ENCODE measurements around the gene ACBD4. TPM values are rescaled to one million over a fixed set of nuclear protein-coding genes. Genes with fewer than 3 reads are reported as not detected.

The ACBD4 gene
- total and polyA plus RNA-seq, 4 donors: 4.4 to 51.4 (median 44.9) TPM

GRCh38 chr17:45146592-45146889 lies 11.1 kb downstream of the ACBD4 start:
- Histone ChIP-seq H3K9me3 (ENCODE audit: control insufficient read depth in 4 of 4, low read length in 3 of 4) (no peaks in the 10 kb centered on the region), H3K27ac (ENCODE audit: low read depth in 1 of 2, low read length in 2 of 2) (peak overlapping the region; percentile 99), H3K36me3 (ENCODE audit: control insufficient read depth in 4 of 4, insufficient read depth in 3 of 4, low read depth in 1 of 4, low read length in 3 of 4) (no peaks in the 10 kb centered on the region), H3K9ac (ENCODE audit: low read depth in 1 of 2, low read length in 2 of 2) (peak overlapping the region in 1 of 2 donors; percentile 87), H3K27me3 (ENCODE audit: control insufficient read depth in 4 of 4, insufficient read depth in 4 of 4, low read length in 3 of 4) (no peaks in the 10 kb centered on the region), H3K4me3 (ENCODE audit: low read depth in 1 of 3, low read length in 3 of 3) (peak overlapping the region in 1 of 3 donors; percentile 70), H3K4me1 (ENCODE audit: control insufficient read depth in 4 of 4, insufficient read depth in 4 of 4, low read length in 3 of 4) (peaks cover 8 to 57% (median 41%) of the 10 kb centered on the region in 4 donors)
- DNase-seq (ENCODE audit: low spot score): no peak
- no peak for TF ChIP-seq EGR1 (IDR thresholded peaks at IDR 0.05; ENCODE audit: low read depth in 2 of 2)
- 83% methylated on average over 4 of the region's 4 CpGs for WGBS

GRCh38 chr17:45146890-45147580 lies 11.5 kb downstream of the ACBD4 start:
- Histone ChIP-seq H3K9me3 (ENCODE audit: control insufficient read depth in 4 of 4, low read length in 3 of 4) (no peaks in the 10 kb centered on the region), H3K9ac (ENCODE audit: low read depth in 1 of 2, low read length in 2 of 2) (peak overlapping the region; percentile 50 to 99), H3K27me3 (ENCODE audit: control insufficient read depth in 4 of 4, insufficient read depth in 4 of 4, low read length in 3 of 4) (no peaks in the 10 kb centered on the region), H3K36me3 (ENCODE audit: control insufficient read depth in 4 of 4, insufficient read depth in 3 of 4, low read depth in 1 of 4, low read length in 3 of 4) (no peaks in the 10 kb centered on the region), H3K27ac (ENCODE audit: low read depth in 1 of 2, low read length in 2 of 2) (peak overlapping the region; percentile 99), H3K4me1 (ENCODE audit: control insufficient read depth in 4 of 4, insufficient read depth in 4 of 4, low read length in 3 of 4) (peaks cover 10 to 62% (median 45%) of the 10 kb centered on the region in 4 donors), H3K4me3 (ENCODE audit: low read depth in 1 of 3, low read length in 3 of 3) (peak overlapping the region; percentile 67 to 70 (median 68))
- no peak for DNase-seq (ENCODE audit: low spot score)
- TF ChIP-seq HNF4G (IDR thresholded peaks at IDR 0.05) (no peak), MAX (IDR thresholded peaks at IDR 0.05) (no peak), ZBTB33 (IDR thresholded peaks at IDR 0.05) (no peak), REST (IDR thresholded peaks at IDR 0.05) (no peak), NR2F2 (IDR thresholded peaks at IDR 0.05) (peak; percentile 20), FOXA2 (IDR thresholded peaks at IDR 0.05) (no peak), HNF4A (conservative IDR thresholded peaks at IDR 0.05) (no peak), EGR1 (IDR thresholded peaks at IDR 0.05; ENCODE audit: low read depth in 2 of 2) (no peak), RAD21 (IDR thresholded peaks at IDR 0.05) (no peak), CTCF (IDR thresholded peaks at IDR 0.05; ENCODE audit: low read depth, low read length, missing input control) (no peak), ATF3 (IDR thresholded peaks at IDR 0.05) (no peak), JUND (IDR thresholded peaks at IDR 0.05) (no peak), YY1 (IDR thresholded peaks at IDR 0.05) (peak; percentile 68)
- 11% methylated on average over 29 of the region's 29 CpGs for WGBS
